Epidermal melanocyte (primary cell): ENCODE data around the gene BAHCC1.

Experiments used
- DNase-seq: peaks from one replicate; pipeline ENCODE4 v3.0.0; 2011; ENCODE audit warnings: low spot score; ENCODE audit not compliant: insufficient read length

The BAHCC1 gene

GRCh38 chr17:81386646-81387099 lies 8.6 kb upstream of the BAHCC1 start:
- DNase-seq: no peak

GRCh38 chr17:81387100-81388090 lies 7.9 kb upstream of the BAHCC1 start:
- DNase-seq: peak; percentile 75

GRCh38 chr17:81388091-81388611 lies 7.1 kb upstream of the BAHCC1 start:
- no peak for DNase-seq

- no peak for DNase-seq
Observed at GRCh38 chr17:81388612-81389367, 6.5 kb upstream of the BAHCC1 start.

GRCh38 chr17:81389585-81389984 lies 5.7 kb upstream of the BAHCC1 start:
- no peak for DNase-seq

- DNase-seq: no peak
Observed at GRCh38 chr17:81390029-81390872, 5.0 kb upstream of the BAHCC1 start.

GRCh38 chr17:81390873-81391255 lies 4.4 kb upstream of the BAHCC1 start:
- DNase-seq: no peak

GRCh38 chr17:81391293-81391935 lies 3.8 kb upstream of the BAHCC1 start:
- no peak for DNase-seq

GRCh38 chr17:81391936-81392908 lies 3.0 kb upstream of the BAHCC1 start:
- peak; percentile 79 for DNase-seq

- no peak for DNase-seq
Observed at GRCh38 chr17:81392909-81393654, 2.2 kb upstream of the BAHCC1 start.

GRCh38 chr17:81393684-81394376 lies 1.4 kb upstream of the BAHCC1 start:
- peak; percentile 99 for DNase-seq

- DNase-seq: no peak
Observed at GRCh38 chr17:81394377-81394920, 808 bp upstream of the BAHCC1 start.

- DNase-seq: no peak
Observed at GRCh38 chr17:81395600-81396277, 482 bp downstream of the BAHCC1 start.

GRCh38 chr17:81396278-81396721 lies 1.0 kb downstream of the BAHCC1 start:
- no peak for DNase-seq

- no peak for DNase-seq
Observed at GRCh38 chr17:81396722-81397313, 1.6 kb downstream of the BAHCC1 start.

- DNase-seq: peak; percentile 54
Observed at GRCh38 chr17:81397314-81398175, 2.3 kb downstream of the BAHCC1 start.
